ENCODE results near the gene SESN1. TPM values are rescaled to one million over a fixed set of nuclear protein-coding genes. Genes with fewer than 3 reads are reported as not detected.
A peak's percentile ranks its signal among the peaks of the same experiment; 100 is the strongest.
"Not testable (repeated sequence)": the region's sequence is repeated elsewhere in the genome, so short reads cannot be mapped to it uniquely, and the experiment has no call there.

The SESN1 gene
- total RNA-seq, 2 experiments from 2014 or later: 43.0 to 48.4 TPM

DNA sequence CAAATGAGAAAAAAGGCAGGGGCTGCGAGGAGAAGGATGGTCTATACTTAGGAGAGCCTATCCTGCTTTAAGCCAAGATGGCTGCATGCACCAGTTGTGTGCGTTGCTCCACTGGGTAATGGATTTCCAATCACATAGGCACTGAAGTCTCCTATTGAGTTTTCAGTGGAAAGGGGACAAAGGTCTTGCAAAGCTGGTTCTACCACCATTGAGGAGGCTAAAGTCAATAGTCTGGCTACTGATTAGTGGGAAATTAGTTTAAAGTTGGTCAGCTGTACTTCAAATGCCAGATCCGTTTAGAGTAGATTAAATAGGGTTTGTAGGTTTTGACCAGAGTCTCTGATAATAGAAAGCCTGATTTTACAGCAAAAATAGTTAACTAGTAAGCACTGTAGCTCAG, 104.9 kb downstream of the SESN1 start:
- ATAC-seq (ENCODE audit: low read depth): no peak
- Mint-ChIP-seq H3K4me3 (no peak overlapping the region), H3K27me3 (no peaks in the 10 kb centered on the region), H3K9me3 (no peaks in the 10 kb centered on the region), H3K4me1 (peaks cover 2% of the 10 kb centered on the region), H3K27ac (no peak overlapping the region), H3K36me3 (peaks cover 47% of the 10 kb centered on the region)
- no peak for DNase-seq
- POLR2A ChIA-PET: no interaction called here

DNA sequence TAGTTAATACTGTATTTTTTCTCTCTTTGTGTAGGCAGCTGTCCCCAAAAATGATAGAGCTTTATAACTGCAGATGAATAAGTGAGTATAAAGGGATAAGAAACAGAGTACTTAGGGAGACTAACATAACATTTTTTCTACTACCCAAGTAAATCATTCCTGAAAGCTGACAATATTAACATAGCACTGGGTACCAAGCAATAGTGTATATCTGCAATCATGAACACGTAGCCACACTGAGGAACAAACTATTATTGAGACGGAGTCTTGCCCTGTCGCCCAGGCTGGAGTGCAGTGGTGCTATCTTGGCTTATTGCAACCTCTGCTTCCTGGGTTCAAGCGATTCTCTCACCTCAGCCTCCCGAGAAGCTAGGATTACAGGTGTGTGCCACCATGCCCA, 105.9 kb downstream of the SESN1 start:
- no peak overlapping the region for H3K27ac Mint-ChIP-seq
- no peak overlapping the region for H3K4me3 Mint-ChIP-seq
- peaks cover 52% of the 10 kb centered on the region for H3K36me3 Mint-ChIP-seq
- peaks cover 2% of the 10 kb centered on the region for H3K4me1 Mint-ChIP-seq
- no peaks in the 10 kb centered on the region for H3K27me3 Mint-ChIP-seq
- POLR2A ChIA-PET: no interaction called here
- DNase-seq (no peak), ATAC-seq (ENCODE audit: low read depth) (no peak)
- no peaks in the 10 kb centered on the region for H3K9me3 Mint-ChIP-seq

- Mint-ChIP-seq H3K4me1 (peaks cover 2% of the 10 kb centered on the region), H3K27me3 (no peaks in the 10 kb centered on the region), H3K9me3 (no peaks in the 10 kb centered on the region), H3K27ac (no peak overlapping the region), H3K36me3 (peaks cover 55% of the 10 kb centered on the region), H3K4me3 (no peak overlapping the region)
- no peak for DNase-seq
- POLR2A ChIA-PET: no interaction called here
- no peak for ATAC-seq (ENCODE audit: low read depth)
Measured at GRCh38 chr6:108988296-108988695, 106.3 kb downstream of the SESN1 start.

DNA sequence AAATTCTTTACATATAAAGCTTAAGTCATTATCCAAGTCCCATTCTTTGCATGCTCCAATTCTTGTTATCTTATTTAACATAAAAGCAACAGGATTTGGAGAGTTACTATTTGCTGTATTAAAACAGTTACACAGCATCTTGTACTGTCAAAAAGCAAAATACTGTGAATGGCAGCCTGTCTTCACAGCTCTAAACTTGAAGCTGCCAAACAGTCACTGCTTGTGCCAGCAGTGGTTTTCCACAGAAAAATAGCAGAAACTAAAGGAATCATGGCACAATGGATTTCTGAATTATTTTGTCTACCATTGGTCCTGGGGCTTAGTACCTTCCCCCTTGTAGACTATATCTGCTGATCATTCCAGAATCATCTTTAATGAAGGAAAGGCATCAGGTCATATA, 107.5 kb downstream of the SESN1 start:
- ATAC-seq (ENCODE audit: low read depth) (no peak), DNase-seq (no peak)
- Mint-ChIP-seq H3K9me3 (no peaks in the 10 kb centered on the region), H3K27ac (no peak overlapping the region), H3K36me3 (peaks cover 55% of the 10 kb centered on the region), H3K4me3 (no peak overlapping the region), H3K4me1 (peaks cover 2% of the 10 kb centered on the region), H3K27me3 (no peaks in the 10 kb centered on the region)
- POLR2A ChIA-PET: interaction anchor here (0.6 kb wide), 1 partner anchor 54 kb away, joined by 5 read pairs; no protein-coding TSS in a partner anchor

GRCh38 chr6:108985301-108985700, 109.3 kb downstream of the SESN1 start:
- Mint-ChIP-seq H3K27me3 (no peaks in the 10 kb centered on the region), H3K9me3 (no peaks in the 10 kb centered on the region), H3K27ac (no peak overlapping the region), H3K4me1 (peaks cover 2% of the 10 kb centered on the region), H3K4me3 (no peak overlapping the region), H3K36me3 (peaks cover 44% of the 10 kb centered on the region)
- ATAC-seq (ENCODE audit: low read depth) (no peak), DNase-seq (no peak)
- POLR2A ChIA-PET: no interaction called here

- POLR2A ChIA-PET: no interaction called here
- Mint-ChIP-seq H3K9me3 (peaks cover 3% of the 10 kb centered on the region), H3K4me3 (no peak overlapping the region), H3K27me3 (no peaks in the 10 kb centered on the region), H3K36me3 (peaks cover 38% of the 10 kb centered on the region), H3K4me1 (peaks cover 4% of the 10 kb centered on the region), H3K27ac (no peak overlapping the region)
- DNase-seq (no peak), ATAC-seq (ENCODE audit: low read depth) (no peak)
Measured at GRCh38 chr6:108983151-108983550, 111.5 kb downstream of the SESN1 start.

- Mint-ChIP-seq H3K36me3 (peaks cover 33% of the 10 kb centered on the region), H3K9me3 (peaks cover 3% of the 10 kb centered on the region), H3K4me3 (no peak overlapping the region), H3K4me1 (peaks cover 4% of the 10 kb centered on the region), H3K27me3 (no peaks in the 10 kb centered on the region), H3K27ac (no peak overlapping the region)
- no peak for DNase-seq
- POLR2A ChIA-PET: no interaction called here
- ATAC-seq (ENCODE audit: low read depth): no peak
Measured at GRCh38 chr6:108982154-108983113, 112.2 kb downstream of the SESN1 start.

DNA sequence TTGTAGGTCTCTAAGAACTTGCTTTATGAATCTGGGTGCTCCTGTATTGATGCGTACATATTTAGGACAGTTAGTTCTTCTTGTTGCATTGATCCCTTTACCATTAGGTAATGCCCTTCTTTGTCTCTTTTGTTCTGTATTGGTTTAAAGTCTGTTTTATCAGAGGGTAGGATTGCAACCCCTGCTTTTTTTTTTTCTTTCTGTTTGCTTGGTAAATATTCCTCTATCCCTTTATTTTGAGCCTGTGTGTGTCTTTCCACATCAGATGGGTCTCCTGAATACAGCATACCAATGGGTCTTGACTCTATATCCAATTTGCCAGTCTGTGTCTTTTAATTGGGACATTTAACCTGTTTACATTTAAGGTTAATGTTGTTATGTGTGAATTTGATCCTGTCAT, 116.0 kb downstream of the SESN1 start:
- ATAC-seq (ENCODE audit: low read depth); H3K27ac Mint-ChIP-seq; POLR2A ChIA-PET; H3K4me3 Mint-ChIP-seq; DNase-seq; H3K4me1 Mint-ChIP-seq; H3K27me3 Mint-ChIP-seq: not testable (repeated sequence)
- peaks cover 14% of the 10 kb centered on the region for H3K9me3 Mint-ChIP-seq
- H3K36me3 Mint-ChIP-seq: peaks cover 20% of the 10 kb centered on the region

DNA sequence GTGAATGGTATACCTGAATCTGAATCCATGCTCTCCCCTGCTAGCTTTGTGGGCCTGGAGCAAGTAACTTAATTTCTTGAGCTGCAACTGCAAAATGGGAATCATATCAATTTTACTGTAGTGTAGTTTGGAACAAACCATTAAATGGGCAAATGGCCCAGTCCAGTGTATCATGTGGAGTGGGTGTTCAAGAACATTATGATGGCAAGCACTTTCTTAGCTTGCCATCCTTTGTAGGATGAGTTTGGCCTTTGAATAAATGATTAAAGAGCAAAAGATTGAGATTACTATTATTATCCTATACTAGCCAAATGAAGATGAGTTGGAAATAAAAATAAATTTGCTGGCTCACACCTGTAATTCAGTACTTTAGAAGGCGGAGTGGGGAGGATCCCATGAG, 120.4 kb downstream of the SESN1 start:
- DNase-seq (no peak), ATAC-seq (ENCODE audit: low read depth) (no peak)
- Mint-ChIP-seq H3K27ac (no peak overlapping the region), H3K9me3 (peaks cover 11% of the 10 kb centered on the region), H3K4me1 (peaks cover 14% of the 10 kb centered on the region), H3K27me3 (peaks cover 3% of the 10 kb centered on the region), H3K4me3 (no peak overlapping the region), H3K36me3 (peaks cover 8% of the 10 kb centered on the region)
- POLR2A ChIA-PET: no interaction called here

DNA sequence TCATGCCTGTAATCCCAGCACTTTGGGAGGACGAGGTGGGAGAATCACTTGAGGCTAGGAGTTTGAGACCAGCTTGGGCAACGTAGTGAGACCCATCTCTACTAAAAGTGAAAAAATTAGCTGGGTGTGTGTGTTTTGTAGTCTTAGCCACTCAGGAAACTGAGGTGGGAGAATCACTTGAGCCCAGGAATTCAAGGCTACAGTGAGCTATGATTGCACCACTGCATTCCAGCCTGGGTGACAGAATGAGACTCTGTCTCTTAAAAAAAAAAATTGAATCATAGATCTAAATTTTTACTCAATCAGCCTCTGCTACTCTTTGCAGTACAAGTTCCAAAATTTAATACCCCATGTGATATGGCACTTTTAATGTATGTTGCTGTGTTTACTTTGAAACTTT, 124.9 kb downstream of the SESN1 start:
- Mint-ChIP-seq H3K9me3 (peaks cover 3% of the 10 kb centered on the region), H3K4me3 (no peak overlapping the region), H3K27me3 (no peaks in the 10 kb centered on the region), H3K27ac (no peak overlapping the region), H3K36me3 (peaks cover 6% of the 10 kb centered on the region), H3K4me1 (peaks cover 21% of the 10 kb centered on the region)
- ATAC-seq (ENCODE audit: low read depth) (no peak), DNase-seq (no peak)
- POLR2A ChIA-PET: no interaction called here

GRCh38 chr6:108968325-108969316, 126.0 kb downstream of the SESN1 start:
- peaks cover 21% of the 10 kb centered on the region for H3K4me1 Mint-ChIP-seq
- no peak overlapping the region for H3K27ac Mint-ChIP-seq
- no peaks in the 10 kb centered on the region for H3K9me3 Mint-ChIP-seq
- ATAC-seq (ENCODE audit: low read depth): no peak
- H3K4me3 Mint-ChIP-seq: no peak overlapping the region
- no peak for DNase-seq
- POLR2A ChIA-PET: no interaction called here
- no peaks in the 10 kb centered on the region for H3K27me3 Mint-ChIP-seq
- peaks cover 4% of the 10 kb centered on the region for H3K36me3 Mint-ChIP-seq

- POLR2A ChIA-PET: no interaction called here
- no peaks in the 10 kb centered on the region for H3K27me3 Mint-ChIP-seq
- H3K36me3 Mint-ChIP-seq: peaks cover 1% of the 10 kb centered on the region
- no peak overlapping the region for H3K27ac Mint-ChIP-seq
- DNase-seq (no peak), ATAC-seq (ENCODE audit: low read depth) (peak; percentile 24)
- peaks cover 20% of the 10 kb centered on the region for H3K4me1 Mint-ChIP-seq
- H3K9me3 Mint-ChIP-seq: no peaks in the 10 kb centered on the region
- H3K4me3 Mint-ChIP-seq: no peak overlapping the region
Measured at GRCh38 chr6:108966855-108967755, 127.5 kb downstream of the SESN1 start.

DNA sequence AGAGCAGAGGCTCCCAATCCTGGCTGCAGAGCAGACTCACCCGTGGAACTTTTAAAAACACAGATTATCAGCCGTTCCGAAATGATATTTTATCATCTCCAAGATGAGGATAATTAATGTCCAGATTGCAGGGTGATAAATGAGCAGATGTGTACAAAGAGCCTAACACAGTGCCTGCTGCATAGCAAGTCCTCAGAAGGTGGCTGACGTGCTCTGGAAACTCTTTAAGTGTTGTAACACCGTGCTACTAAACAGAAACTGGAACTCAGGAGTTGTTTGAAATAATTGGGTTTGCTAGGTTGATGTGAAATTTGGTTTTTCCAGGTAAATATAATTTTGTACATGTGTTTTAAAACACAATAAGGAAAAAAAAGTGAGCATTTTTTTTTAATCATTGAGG, 128.4 kb downstream of the SESN1 start:
- no peaks in the 10 kb centered on the region for H3K27me3 Mint-ChIP-seq
- no peaks in the 10 kb centered on the region for H3K9me3 Mint-ChIP-seq
- no peak for DNase-seq
- H3K4me1 Mint-ChIP-seq: peaks cover 14% of the 10 kb centered on the region
- POLR2A ChIA-PET: no interaction called here
- ATAC-seq (ENCODE audit: low read depth): no peak
- H3K36me3 Mint-ChIP-seq: no peaks in the 10 kb centered on the region
- H3K27ac Mint-ChIP-seq: no peak overlapping the region
- H3K4me3 Mint-ChIP-seq: no peak overlapping the region

Measured in activated naive CD8-positive, alpha-beta T cell treated with anti-CD3 and anti-CD28 coated beads, Interleukin-2, amount 10 ng/mL, durations not matched to agents 7 days and 5 days (primary cell).